ENCODE results near the gene ATP9A.

DNA sequence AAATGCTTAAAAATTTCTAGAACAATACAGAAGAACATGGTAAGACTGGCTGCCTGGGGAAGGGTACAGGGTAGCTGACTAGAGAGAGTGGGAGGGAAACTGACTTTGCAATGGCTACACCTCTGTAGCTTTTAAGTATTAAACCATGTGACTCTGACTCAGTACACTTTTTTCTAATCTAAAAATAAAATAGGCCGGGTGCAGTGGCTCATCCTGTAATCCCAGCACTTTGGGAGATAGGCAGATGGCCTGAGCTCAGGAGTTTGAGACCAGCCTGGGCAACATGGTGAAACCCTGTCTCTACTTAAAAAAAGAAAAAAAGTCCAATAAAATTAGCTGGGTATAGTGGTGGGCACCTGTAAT, 18.5 kb downstream of the ATP9A start:
- TF ChIP-seq POLR2A (IDR thresholded peaks at IDR 0.05) = peak; percentile 24
- TF ChIP-seq, protein P1, sequence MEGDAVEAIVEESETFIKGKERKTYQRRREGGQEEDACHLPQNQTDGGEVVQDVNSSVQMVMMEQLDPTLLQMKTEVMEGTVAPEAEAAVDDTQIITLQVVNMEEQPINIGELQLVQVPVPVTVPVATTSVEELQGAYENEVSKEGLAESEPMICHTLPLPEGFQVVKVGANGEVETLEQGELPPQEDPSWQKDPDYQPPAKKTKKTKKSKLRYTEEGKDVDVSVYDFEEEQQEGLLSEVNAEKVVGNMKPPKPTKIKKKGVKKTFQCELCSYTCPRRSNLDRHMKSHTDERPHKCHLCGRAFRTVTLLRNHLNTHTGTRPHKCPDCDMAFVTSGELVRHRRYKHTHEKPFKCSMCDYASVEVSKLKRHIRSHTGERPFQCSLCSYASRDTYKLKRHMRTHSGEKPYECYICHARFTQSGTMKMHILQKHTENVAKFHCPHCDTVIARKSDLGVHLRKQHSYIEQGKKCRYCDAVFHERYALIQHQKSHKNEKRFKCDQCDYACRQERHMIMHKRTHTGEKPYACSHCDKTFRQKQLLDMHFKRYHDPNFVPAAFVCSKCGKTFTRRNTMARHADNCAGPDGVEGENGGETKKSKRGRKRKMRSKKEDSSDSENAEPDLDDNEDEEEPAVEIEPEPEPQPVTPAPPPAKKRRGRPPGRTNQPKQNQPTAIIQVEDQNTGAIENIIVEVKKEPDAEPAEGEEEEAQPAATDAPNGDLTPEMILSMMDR (IDR thresholded peaks at IDR 0.05) = no peak

Data from right lobe of liver (tissue), 4 donors.